ENCODE data around the gene TGFB1I1. TPM values are rescaled to one million over a fixed set of nuclear protein-coding genes. Genes with fewer than 3 reads are reported as not detected.
A peak's percentile ranks its signal among the peaks of the same experiment; 100 is the strongest.

Gene TGFB1I1
- total RNA-seq, 1 donor from 2014 or later, result 221 TPM

DNA sequence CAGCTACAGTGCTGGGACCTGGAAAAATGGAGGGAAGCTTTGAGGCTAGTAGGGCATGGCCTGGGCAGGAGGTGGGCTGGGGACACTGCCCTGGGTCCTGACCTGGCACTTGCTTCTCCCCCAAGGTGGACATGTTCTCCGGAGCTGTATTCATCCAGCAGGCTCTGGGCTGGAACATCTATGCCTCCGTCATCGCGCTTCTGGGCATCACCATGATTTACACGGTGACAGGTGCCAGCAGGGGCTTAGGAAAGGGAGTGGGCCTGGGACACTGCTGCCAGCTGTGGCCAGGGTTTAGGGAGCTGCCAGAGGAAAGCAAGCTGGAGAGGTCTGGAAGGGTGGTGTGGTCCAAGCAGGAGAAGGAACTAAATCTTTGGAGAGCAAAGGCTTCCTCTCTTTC, 14.1 kb downstream of the TGFB1I1 start:
- Mint-ChIP-seq H3K27ac (ENCODE audit: unreplicated experiment) (no peak overlapping the region), H3K9me3 (ENCODE audit: low read depth) (no peaks in the 10 kb centered on the region), H3K4me3 (ENCODE audit: unreplicated experiment) (no peak overlapping the region), H3K4me1 (ENCODE audit: low read depth) (peaks cover 12% of the 10 kb centered on the region), H3K36me3 (ENCODE audit: low read depth) (peaks cover 3% of the 10 kb centered on the region), H3K27me3 (ENCODE audit: low read depth) (no peaks in the 10 kb centered on the region)
- no peak for DNase-seq (ENCODE audit: low spot score)
- TF ChIP-seq, protein P1, sequence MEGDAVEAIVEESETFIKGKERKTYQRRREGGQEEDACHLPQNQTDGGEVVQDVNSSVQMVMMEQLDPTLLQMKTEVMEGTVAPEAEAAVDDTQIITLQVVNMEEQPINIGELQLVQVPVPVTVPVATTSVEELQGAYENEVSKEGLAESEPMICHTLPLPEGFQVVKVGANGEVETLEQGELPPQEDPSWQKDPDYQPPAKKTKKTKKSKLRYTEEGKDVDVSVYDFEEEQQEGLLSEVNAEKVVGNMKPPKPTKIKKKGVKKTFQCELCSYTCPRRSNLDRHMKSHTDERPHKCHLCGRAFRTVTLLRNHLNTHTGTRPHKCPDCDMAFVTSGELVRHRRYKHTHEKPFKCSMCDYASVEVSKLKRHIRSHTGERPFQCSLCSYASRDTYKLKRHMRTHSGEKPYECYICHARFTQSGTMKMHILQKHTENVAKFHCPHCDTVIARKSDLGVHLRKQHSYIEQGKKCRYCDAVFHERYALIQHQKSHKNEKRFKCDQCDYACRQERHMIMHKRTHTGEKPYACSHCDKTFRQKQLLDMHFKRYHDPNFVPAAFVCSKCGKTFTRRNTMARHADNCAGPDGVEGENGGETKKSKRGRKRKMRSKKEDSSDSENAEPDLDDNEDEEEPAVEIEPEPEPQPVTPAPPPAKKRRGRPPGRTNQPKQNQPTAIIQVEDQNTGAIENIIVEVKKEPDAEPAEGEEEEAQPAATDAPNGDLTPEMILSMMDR (IDR thresholded peaks at IDR 0.05), result no peak

DNA sequence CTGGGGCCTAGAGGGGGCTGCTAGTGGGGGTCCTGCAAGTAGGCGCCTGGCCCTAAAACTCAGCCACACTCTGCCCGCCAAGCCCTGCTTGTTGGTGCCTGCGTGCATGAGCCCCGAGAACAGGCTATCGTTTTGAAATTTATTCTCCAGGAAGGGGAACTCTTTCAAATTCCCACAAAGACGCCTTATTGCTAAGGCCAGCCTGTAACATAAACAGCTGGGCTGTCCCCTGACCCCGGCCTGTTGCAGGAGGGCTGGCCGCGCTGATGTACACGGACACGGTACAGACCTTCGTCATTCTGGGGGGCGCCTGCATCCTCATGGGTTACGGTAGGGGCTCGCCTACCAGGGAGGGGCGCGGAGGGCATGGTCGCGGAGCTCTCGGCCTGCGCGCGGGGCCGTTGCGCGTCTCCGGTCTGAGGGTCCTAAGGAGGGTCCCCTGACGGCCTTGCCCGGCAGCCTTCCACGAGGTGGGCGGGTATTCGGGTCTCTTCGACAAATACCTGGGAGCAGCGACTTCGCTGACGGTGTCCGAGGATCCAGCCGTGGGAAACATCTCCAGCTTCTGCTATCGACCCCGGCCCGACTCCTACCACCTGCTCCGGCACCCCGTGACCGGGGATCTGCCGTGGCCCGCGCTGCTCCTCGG, 15.2 kb downstream of the TGFB1I1 start:
- H3K4me1 Mint-ChIP-seq (ENCODE audit: low read depth), result peaks cover 12% of the 10 kb centered on the region
- DNase-seq (ENCODE audit: low spot score), result peak; percentile 92
- no peak overlapping the region for H3K27ac Mint-ChIP-seq (ENCODE audit: unreplicated experiment)
- no peaks in the 10 kb centered on the region for H3K9me3 Mint-ChIP-seq (ENCODE audit: low read depth)
- H3K27me3 Mint-ChIP-seq (ENCODE audit: low read depth), result no peaks in the 10 kb centered on the region
- TF ChIP-seq, protein P1 (IDR thresholded peaks at IDR 0.05), result no peak
- peak overlapping the region; percentile 73 for H3K4me3 Mint-ChIP-seq (ENCODE audit: unreplicated experiment)
- peaks cover 4% of the 10 kb centered on the region for H3K36me3 Mint-ChIP-seq (ENCODE audit: low read depth)

DNA sequence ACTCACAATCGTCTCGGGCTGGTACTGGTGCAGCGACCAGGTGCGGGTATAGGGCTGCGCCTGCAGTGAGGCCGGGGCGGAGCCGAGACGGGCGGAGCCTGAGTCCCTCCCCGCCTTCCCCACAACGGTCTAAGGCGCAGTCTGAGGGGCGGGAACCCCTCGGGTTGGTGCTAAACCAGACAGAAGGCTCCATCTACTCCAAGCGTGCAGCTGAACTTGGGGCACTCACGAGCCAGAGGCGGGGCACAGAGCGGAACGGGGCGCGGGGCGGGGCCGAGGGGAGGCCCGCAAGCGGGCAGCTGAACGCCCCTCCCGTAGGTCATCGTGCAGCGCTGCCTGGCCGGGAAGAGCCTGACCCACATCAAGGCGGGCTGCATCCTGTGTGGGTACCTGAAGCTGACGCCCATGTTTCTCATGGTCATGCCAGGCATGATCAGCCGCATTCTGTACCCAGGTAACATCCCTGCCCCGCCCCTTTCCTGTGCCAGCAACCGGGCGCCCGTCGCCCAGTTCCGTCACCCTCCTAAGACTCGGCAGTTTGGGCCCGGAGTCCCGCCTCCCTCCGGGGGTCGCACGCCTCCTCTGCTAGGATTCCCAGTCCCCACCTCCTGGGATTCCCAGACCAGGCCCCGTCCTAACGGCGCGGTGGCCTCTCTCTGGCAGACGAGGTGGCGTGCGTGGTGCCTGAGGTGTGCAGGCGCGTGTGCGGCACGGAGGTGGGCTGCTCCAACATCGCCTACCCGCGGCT, 15.9 kb downstream of the TGFB1I1 start:
- H3K36me3 Mint-ChIP-seq (ENCODE audit: low read depth), result peaks cover 7% of the 10 kb centered on the region
- DNase-seq (ENCODE audit: low spot score), result no peak
- H3K4me3 Mint-ChIP-seq (ENCODE audit: unreplicated experiment), result peak overlapping the region; percentile 73
- H3K4me1 Mint-ChIP-seq (ENCODE audit: low read depth), result peaks cover 12% of the 10 kb centered on the region
- TF ChIP-seq, protein P1 (IDR thresholded peaks at IDR 0.05), result no peak
- H3K27me3 Mint-ChIP-seq (ENCODE audit: low read depth), result no peaks in the 10 kb centered on the region
- no peak overlapping the region for H3K27ac Mint-ChIP-seq (ENCODE audit: unreplicated experiment)
- no peaks in the 10 kb centered on the region for H3K9me3 Mint-ChIP-seq (ENCODE audit: low read depth)

DNA sequence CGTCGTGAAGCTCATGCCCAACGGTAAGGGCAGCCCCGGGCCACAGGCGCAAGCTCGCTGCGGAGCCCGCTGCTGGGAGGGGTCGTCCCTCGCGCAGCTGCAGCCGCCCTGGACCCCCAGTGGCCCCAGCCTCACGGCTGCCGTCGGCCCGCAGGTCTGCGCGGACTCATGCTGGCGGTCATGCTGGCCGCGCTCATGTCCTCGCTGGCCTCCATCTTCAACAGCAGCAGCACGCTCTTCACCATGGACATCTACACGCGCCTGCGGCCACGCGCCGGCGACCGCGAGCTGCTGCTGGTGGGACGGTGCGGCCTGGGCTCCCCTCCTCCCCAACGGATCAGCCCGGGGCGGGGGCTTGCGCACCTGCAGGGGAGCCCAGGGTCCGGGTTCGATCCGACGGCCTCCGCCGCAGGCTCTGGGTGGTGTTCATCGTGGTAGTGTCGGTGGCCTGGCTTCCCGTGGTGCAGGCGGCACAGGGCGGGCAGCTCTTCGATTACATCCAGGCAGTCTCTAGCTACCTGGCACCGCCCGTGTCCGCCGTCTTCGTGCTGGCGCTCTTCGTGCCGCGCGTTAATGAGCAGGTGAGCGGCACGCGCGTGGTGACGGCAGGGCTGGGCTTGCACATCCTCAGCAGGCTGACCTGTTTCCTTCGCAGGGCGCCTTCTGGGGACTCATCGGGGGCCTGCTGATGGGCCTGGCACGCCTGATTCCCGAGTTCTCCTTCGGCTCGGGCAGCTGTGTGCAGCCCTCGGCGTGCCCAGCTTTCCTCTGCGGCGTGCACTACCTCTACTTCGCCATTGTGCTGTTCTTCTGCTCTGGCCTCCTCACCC, 16.7 kb downstream of the TGFB1I1 start:
- Mint-ChIP-seq H3K9me3 (ENCODE audit: low read depth) (no peaks in the 10 kb centered on the region), H3K36me3 (ENCODE audit: low read depth) (peaks cover 13% of the 10 kb centered on the region), H3K4me3 (ENCODE audit: unreplicated experiment) (no peak overlapping the region), H3K27ac (ENCODE audit: unreplicated experiment) (no peak overlapping the region), H3K4me1 (ENCODE audit: low read depth) (peaks cover 12% of the 10 kb centered on the region), H3K27me3 (ENCODE audit: low read depth) (no peaks in the 10 kb centered on the region)
- TF ChIP-seq, protein P1 (IDR thresholded peaks at IDR 0.05), result no peak
- DNase-seq (ENCODE audit: low spot score), result peak; percentile 93

DNA sequence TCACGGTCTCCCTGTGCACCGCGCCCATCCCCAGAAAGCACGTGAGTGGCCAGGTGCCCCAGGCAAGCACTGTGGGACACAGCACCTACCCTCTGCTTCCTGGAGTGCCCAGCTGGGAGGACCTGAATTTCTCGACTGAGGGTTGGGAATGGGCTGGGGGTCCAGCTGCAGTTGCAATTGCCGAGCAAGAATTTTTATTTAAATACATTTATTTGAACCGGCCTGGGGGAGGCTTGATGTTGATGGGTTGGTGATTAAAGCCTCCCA, 17.3 kb downstream of the TGFB1I1 start:
- peaks cover 13% of the 10 kb centered on the region for H3K36me3 Mint-ChIP-seq (ENCODE audit: low read depth)

More for the DNA sequence above, 17.3 kb downstream of the TGFB1I1 start:
- Mint-ChIP-seq H3K27me3 (ENCODE audit: low read depth) (no peaks in the 10 kb centered on the region), H3K4me1 (ENCODE audit: low read depth) (peaks cover 11% of the 10 kb centered on the region), H3K27ac (ENCODE audit: unreplicated experiment) (no peak overlapping the region), H3K9me3 (ENCODE audit: low read depth) (no peaks in the 10 kb centered on the region), H3K4me3 (ENCODE audit: unreplicated experiment) (no peak overlapping the region)
- DNase-seq (ENCODE audit: low spot score), result no peak
- TF ChIP-seq, protein P1 (IDR thresholded peaks at IDR 0.05), result no peak
